Kidney (tissue), 14 donors: ENCODE measurements around the gene CALY. TPM values are rescaled to one million over a fixed set of nuclear protein-coding genes. Genes with fewer than 3 reads are reported as not detected.

Experiments
- DNase-seq, 5 donors: peaks; one replicate each; pipeline ENCODE4 v3.0.0-alpha.2; 2013 to 2020
- FAIRE-seq: peaks from 2 replicates; lab custom pipeline; 2012; peaks lifted over from hg19 to GRCh38; lab: Jason Lieb, UNC
- H3K27ac ChIP-seq, 2 donors: one replicate each; pipeline ENCODE4 v1.7.0; 2013; ENCODE audit warnings: low read depth in 2 of 2, low read length in 2 of 2, inconsistent platforms in 1 of 2
- H3K27me3 ChIP-seq: one replicate; pipeline ENCODE4 v1.7.1; 2013; ENCODE audit warnings: low read length, inconsistent platforms; ENCODE audit not compliant: control insufficient read depth, insufficient read depth
- H3K36me3 ChIP-seq, 3 donors: one replicate each; pipeline versions ENCODE4 v1.7.0 to v1.7.1; 2013; ENCODE audit warnings: low read length in 3 of 3, control low read depth in 1 of 3, inconsistent platforms in 1 of 3; ENCODE audit not compliant: insufficient read depth in 3 of 3, control insufficient read depth in 2 of 3
- H3K4me1 ChIP-seq, 3 donors: one replicate each; pipeline versions ENCODE4 v1.7.0 to v1.7.1; 2013; ENCODE audit warnings: low read length in 3 of 3, inconsistent platforms in 1 of 3, low read depth in 1 of 3; ENCODE audit not compliant: control insufficient read depth in 2 of 3, insufficient read depth in 2 of 3
- H3K4me3 ChIP-seq, 3 donors: one replicate each; pipeline versions ENCODE4 v1.7.0 to v1.8.1; 2013; ENCODE audit warnings: low read length in 3 of 3, control low read depth in 1 of 3, inconsistent platforms in 1 of 3
- H3K9ac ChIP-seq, 3 donors: one replicate each; pipeline versions ENCODE4 v1.7.0 to v1.7.1; 2013; ENCODE audit warnings: low read length in 3 of 3, control low read depth in 1 of 3, inconsistent platforms in 1 of 3
- H3K9me3 ChIP-seq, 3 donors: one replicate each; pipeline versions ENCODE4 v1.7.0 to v1.7.1; 2013; ENCODE audit warnings: low read length in 3 of 3, control low read depth in 1 of 3, inconsistent platforms in 1 of 3; ENCODE audit not compliant: control insufficient read depth in 2 of 3, insufficient read depth in 1 of 3
- intact Hi-C: fragments of 100-400 bp; cut with DNase I; formaldehyde crosslinking; loops from one replicate; pipeline ENCODE4 v1.11.1; 2022
- polyA plus RNA-seq: library from polyadenylated mRNA; stranded (reverse); fragments of 350-450 nt; fragmentation: Illumina TruSeq; extraction: RNeasy Lipid Tissue Mini Kit (QIAGEN cat#74804); gene quantifications from one replicate; pipeline ENCODE4 v1.2.3, GENCODE V29; 2014; ENCODE audit warnings: low read depth, low replicate concordance; ENCODE audit not compliant: insufficient read depth
- total RNA-seq: library from RNA; stranded (reverse); fragmentation: NEBNext Ultra II Directional; extraction: Animal tissue kit (Norgen Biotek cat#: 25700); gene quantifications from one replicate; pipeline ENCODE4 v1.2.1, GENCODE V29; 2021
- TF ChIP-seq, protein P1 (sequence below): IDR thresholded peaks from 3 replicates; pipeline ENCODE4 v1.5.1; 2012; ENCODE audit warnings: mild to moderate bottlenecking, moderate library complexity, borderline replicate concordance; ENCODE audit not compliant: insufficient read depth; ENCODE audit errors: extremely low read depth
- donor health status: control.
- donor health status: control.
- donor health status: control.
- donor health status: control.
- donor health status: control.
- donor health status: DM: yes; HTN: yes; CAD: no.
- donor health status: Normal renal cell carcinoma (clear cell type).

CALY gene
- total and polyA plus RNA-seq, 2 donors from 2014 or later = 0.41 to 0.54 TPM

GRCh38 chr10:133318494-133319127 lies 18.1 kb downstream of the CALY start:
- no peak overlapping the region for H3K4me3 ChIP-seq
- FAIRE-seq (no peak), DNase-seq (peak; percentile 73 to 87 (median 81))
- peaks cover 0 to 2% (median 0%) of the 10 kb centered on the region in 3 donors for H3K4me1 ChIP-seq
- H3K9ac ChIP-seq = no peak overlapping the region
- peaks cover 6% of the 10 kb centered on the region for H3K27me3 ChIP-seq
- intact Hi-C loops = no loop called here
- H3K9me3 ChIP-seq = no peaks in the 10 kb centered on the region
- no peaks in the 10 kb centered on the region for H3K36me3 ChIP-seq
- no peak overlapping the region for H3K27ac ChIP-seq
- TF ChIP-seq, protein P1, sequence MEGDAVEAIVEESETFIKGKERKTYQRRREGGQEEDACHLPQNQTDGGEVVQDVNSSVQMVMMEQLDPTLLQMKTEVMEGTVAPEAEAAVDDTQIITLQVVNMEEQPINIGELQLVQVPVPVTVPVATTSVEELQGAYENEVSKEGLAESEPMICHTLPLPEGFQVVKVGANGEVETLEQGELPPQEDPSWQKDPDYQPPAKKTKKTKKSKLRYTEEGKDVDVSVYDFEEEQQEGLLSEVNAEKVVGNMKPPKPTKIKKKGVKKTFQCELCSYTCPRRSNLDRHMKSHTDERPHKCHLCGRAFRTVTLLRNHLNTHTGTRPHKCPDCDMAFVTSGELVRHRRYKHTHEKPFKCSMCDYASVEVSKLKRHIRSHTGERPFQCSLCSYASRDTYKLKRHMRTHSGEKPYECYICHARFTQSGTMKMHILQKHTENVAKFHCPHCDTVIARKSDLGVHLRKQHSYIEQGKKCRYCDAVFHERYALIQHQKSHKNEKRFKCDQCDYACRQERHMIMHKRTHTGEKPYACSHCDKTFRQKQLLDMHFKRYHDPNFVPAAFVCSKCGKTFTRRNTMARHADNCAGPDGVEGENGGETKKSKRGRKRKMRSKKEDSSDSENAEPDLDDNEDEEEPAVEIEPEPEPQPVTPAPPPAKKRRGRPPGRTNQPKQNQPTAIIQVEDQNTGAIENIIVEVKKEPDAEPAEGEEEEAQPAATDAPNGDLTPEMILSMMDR = peak; percentile 67

DNA sequence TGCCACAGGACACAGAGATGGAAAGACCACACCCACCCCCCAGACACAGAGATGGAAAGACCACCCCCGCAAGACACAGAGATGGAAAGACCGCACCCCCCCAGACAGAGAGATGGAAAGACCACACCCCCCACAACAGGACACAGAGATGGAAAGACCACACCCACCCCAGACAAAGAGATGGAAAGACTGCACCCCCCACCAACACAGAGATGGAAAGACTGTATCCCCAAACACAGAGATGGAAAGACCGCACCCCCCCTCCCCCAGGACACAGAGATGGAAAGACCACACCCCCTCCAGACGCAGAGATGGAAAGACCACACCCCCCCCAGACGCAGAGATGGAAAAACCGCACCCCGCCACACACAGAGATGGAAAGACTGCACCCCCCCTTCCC lies 20.0 kb downstream of the CALY start:
- H3K4me3 ChIP-seq = no peak overlapping the region
- H3K9me3 ChIP-seq = no peaks in the 10 kb centered on the region
- DNase-seq (peak in 1 of 5 donors; percentile 17), FAIRE-seq (no peak)
- H3K36me3 ChIP-seq = peaks cover 0 to 4% (median 2%) of the 10 kb centered on the region in 3 donors
- intact Hi-C loops = no loop called here
- H3K9ac ChIP-seq = no peak overlapping the region
- H3K27me3 ChIP-seq = peaks cover 6% of the 10 kb centered on the region
- TF ChIP-seq, protein P1 = no peak
- peaks cover 0 to 2% (median 0%) of the 10 kb centered on the region in 3 donors for H3K4me1 ChIP-seq
- H3K27ac ChIP-seq = no peak overlapping the region

DNA sequence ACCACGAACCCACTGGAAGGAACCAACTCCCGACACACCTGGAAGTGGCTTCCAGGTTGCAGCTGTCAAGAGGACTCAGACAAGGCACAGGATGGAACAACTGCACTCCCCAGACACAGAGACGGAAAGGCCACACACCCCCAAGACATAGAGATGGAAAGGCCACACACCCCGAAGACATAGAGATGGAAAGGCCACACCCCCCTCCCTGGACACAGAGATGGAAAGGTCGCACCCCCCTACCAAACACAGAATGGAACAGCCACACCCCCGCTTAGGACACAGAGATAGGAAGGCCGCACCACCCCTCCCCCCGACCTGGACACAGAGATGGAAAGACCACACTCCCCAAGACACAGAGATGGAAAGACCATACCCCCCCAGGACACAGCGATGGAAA lies 20.4 kb downstream of the CALY start:
- Histone ChIP-seq H3K4me3 (no peak overlapping the region), H3K9ac (no peak overlapping the region), H3K27me3 (peaks cover 6% of the 10 kb centered on the region), H3K4me1 (peaks cover 0 to 2% (median 0%) of the 10 kb centered on the region in 3 donors), H3K36me3 (peaks cover 0 to 8% (median 2%) of the 10 kb centered on the region in 3 donors), H3K27ac (no peak overlapping the region), H3K9me3 (no peaks in the 10 kb centered on the region)
- no peak for FAIRE-seq
- peak in 1 of 5 donors; percentile 57 for DNase-seq
- intact Hi-C loops = no loop called here
- TF ChIP-seq, protein P1 = no peak

DNA sequence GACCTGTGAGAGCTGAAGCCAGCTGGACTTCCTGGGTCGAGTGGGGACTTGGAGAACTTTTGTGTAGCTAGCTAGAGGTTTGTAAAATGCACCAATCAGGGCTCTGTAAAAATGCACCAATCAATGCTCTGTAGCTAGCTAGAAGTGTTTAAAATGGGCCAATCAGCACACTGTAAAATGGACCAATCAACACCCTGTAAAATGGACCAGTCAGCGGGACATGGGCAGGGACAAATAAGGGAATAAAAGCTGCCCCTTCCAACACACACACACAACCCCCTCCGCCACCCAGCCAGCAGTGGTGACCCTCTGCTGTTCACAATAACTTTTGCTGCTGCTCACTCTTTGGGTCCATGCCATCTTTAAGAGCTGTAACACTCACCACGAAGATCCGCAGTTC lies 20.8 kb downstream of the CALY start:
- TF ChIP-seq, protein P1 = no peak
- no peak for FAIRE-seq
- Histone ChIP-seq H3K9me3 (no peaks in the 10 kb centered on the region), H3K27me3 (peaks cover 6% of the 10 kb centered on the region), H3K36me3 (peaks cover 0 to 12% (median 2%) of the 10 kb centered on the region in 3 donors), H3K4me1 (peaks cover 0 to 2% (median 0%) of the 10 kb centered on the region in 3 donors), H3K27ac (no peak overlapping the region), H3K4me3 (no peak overlapping the region), H3K9ac (no peak overlapping the region)
- intact Hi-C loops = no loop called here
- peak in 1 of 5 donors; percentile 36 for DNase-seq
